ENCODE measurements around the gene MCC.

MCC gene

DNA sequence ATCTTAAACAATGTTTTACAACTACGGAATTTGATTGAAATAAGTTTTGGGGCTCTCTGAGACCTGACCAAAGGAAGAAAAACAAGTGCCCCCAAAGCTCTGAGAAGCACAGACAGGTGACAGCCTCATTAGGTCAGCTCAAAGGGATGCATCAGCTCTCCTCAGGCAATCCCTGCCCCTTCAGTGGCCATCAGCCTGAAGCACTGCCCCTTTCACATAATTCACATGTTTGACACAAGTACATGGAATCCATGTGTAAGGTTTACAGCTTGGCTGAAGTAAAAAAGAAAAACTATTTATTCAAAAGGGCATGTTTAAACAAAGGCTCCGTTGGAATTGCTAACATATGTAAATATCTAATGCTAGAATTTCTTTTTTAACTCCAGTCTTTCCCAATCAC lies 109.7 kb downstream of the MCC start:
- DNase-seq (ENCODE audit: insufficient read length, low spot score) = no peak
- no peak for TF ChIP-seq POU2F2 (IDR thresholded peaks at IDR 0.05; ENCODE audit: low read depth, low read length)
- TF ChIP-seq POLR2A (IDR thresholded peaks at IDR 0.05; ENCODE audit: low read depth, low read length) = no peak
- TF ChIP-seq PAX5 (IDR thresholded peaks at IDR 0.05; ENCODE audit: insufficient read depth, low read length, severe bottlenecking) = no peak
- no peak for TF ChIP-seq SPI1 (IDR thresholded peaks at IDR 0.05; ENCODE audit: low read depth, low read length)
- TF ChIP-seq POLR2AphosphoS5 (IDR thresholded peaks at IDR 0.05; ENCODE audit: low read depth, low read length) = no peak
- no peak for TF ChIP-seq TAF1 (IDR thresholded peaks at IDR 0.05; ENCODE audit: low read depth, low read length)
- no peak for FAIRE-seq

DNA sequence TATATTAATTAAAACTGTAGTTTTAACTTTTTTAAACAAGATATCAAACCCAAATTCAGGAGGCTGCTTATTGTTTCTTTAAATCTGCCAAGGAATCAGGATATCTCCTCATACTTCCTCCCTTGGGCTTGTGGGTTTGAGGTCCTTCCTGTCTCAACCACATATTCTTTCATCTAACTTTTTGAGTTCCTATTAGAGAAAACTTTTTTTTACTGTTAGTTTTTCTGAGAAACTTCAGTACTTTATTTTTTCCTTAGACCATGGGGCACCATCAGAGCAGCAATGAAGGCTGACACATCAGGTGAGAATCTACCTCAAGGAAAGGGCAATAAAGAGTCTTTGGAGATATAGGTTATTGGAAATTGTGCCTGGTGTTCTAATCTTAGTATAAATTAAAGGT lies 110.2 kb downstream of the MCC start:
- no peak for DNase-seq (ENCODE audit: insufficient read length, low spot score)
- no peak for FAIRE-seq
- TF ChIP-seq PAX5 (IDR thresholded peaks at IDR 0.05; ENCODE audit: insufficient read depth, low read length, severe bottlenecking) (no peak), SPI1 (IDR thresholded peaks at IDR 0.05; ENCODE audit: low read depth, low read length) (no peak), POLR2AphosphoS5 (IDR thresholded peaks at IDR 0.05; ENCODE audit: low read depth, low read length) (no peak), TAF1 (IDR thresholded peaks at IDR 0.05; ENCODE audit: low read depth, low read length) (no peak), POLR2A (IDR thresholded peaks at IDR 0.05; ENCODE audit: low read depth, low read length) (no peak), POU2F2 (IDR thresholded peaks at IDR 0.05; ENCODE audit: low read depth, low read length) (no peak)

DNA sequence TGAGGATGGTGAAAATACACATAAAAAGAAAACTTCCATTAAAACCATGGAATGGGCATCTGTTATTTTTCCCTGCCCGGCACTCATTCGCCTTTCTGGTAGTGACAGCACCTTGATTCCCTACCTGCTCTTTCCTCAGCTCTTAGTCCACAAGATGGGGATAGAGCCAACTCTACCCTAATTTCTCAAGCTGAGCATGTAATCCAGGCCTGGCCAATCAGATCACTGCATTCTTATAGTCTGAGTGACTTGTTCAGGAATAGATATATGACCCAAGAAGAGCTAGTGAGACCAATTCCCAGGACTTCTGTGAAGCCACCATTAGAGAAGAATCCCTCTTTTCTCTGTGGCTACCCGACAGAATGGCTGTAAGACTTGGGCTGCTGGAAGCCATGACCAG lies 111.6 kb downstream of the MCC start:
- DNase-seq (ENCODE audit: insufficient read length, low spot score) = no peak

DNA sequence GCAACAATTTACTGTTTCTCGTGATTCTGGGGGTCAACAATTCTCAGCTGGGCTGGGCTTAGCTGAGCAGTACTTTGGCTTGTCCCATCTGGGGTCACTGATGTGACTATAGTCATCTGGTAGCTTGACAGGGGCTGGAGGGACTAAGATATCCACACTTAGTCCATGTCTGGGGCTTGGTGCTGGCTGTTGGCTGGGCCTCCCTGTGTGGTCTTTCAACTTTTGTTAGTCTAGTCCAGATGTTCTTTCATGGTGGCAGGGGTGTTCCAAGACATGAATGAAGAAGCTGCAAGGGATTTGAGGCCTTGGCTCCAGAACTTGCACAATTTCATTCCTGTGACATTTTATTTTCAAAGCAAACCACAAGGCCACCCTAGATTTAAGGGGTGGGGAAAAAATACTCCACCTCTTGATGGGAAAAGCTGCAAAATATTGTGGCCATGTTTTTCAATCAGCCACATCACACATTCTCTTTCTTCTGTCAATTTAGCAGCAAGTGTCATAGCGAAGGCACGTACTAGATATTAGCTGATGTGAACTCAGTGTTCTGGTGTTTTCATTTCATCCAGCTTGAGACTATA lies 112.7 kb downstream of the MCC start:
- TF ChIP-seq PAX5 (IDR thresholded peaks at IDR 0.05; ENCODE audit: insufficient read depth, low read length, severe bottlenecking) (no peak), POU2F2 (IDR thresholded peaks at IDR 0.05; ENCODE audit: low read depth, low read length) (no peak), POLR2A (IDR thresholded peaks at IDR 0.05; ENCODE audit: low read depth, low read length) (no peak), SPI1 (IDR thresholded peaks at IDR 0.05; ENCODE audit: low read depth, low read length) (no peak), TAF1 (IDR thresholded peaks at IDR 0.05; ENCODE audit: low read depth, low read length) (no peak), POLR2AphosphoS5 (IDR thresholded peaks at IDR 0.05; ENCODE audit: low read depth, low read length) (no peak)
- FAIRE-seq = no peak
- no peak for DNase-seq (ENCODE audit: insufficient read length, low spot score)

More for the DNA sequence above, 111.6 kb downstream of the MCC start:
- no peak for TF ChIP-seq SPI1 (IDR thresholded peaks at IDR 0.05; ENCODE audit: low read depth, low read length)
- TF ChIP-seq TAF1 (IDR thresholded peaks at IDR 0.05; ENCODE audit: low read depth, low read length) = no peak
- no peak for TF ChIP-seq POU2F2 (IDR thresholded peaks at IDR 0.05; ENCODE audit: low read depth, low read length)
- no peak for TF ChIP-seq PAX5 (IDR thresholded peaks at IDR 0.05; ENCODE audit: insufficient read depth, low read length, severe bottlenecking)
- no peak for TF ChIP-seq POLR2AphosphoS5 (IDR thresholded peaks at IDR 0.05; ENCODE audit: low read depth, low read length)
- TF ChIP-seq POLR2A (IDR thresholded peaks at IDR 0.05; ENCODE audit: low read depth, low read length) = no peak
- no peak for FAIRE-seq

DNA sequence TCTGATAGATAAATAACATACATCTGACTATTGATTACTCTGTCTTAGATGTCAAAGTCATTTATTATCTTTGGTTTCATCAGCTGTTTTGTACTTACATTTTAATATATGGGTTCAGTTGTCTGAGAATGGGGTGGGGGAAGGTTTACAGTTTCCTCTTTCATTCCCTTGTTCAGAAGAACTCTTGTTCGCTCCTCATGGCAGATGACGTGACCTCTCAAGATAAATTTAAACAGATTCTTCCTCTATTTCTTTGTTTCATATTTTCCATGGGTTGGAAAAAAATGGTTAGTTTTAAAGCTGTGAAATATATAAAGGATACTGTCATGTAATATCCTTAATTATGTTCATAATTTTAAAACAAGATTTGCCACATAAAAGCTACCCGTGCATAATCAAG lies 114.8 kb downstream of the MCC start:
- TF ChIP-seq POLR2AphosphoS5 (IDR thresholded peaks at IDR 0.05; ENCODE audit: low read depth, low read length) (no peak), POU2F2 (IDR thresholded peaks at IDR 0.05; ENCODE audit: low read depth, low read length) (no peak), POLR2A (IDR thresholded peaks at IDR 0.05; ENCODE audit: low read depth, low read length) (no peak), TAF1 (IDR thresholded peaks at IDR 0.05; ENCODE audit: low read depth, low read length) (no peak), SPI1 (IDR thresholded peaks at IDR 0.05; ENCODE audit: low read depth, low read length) (no peak), PAX5 (IDR thresholded peaks at IDR 0.05; ENCODE audit: insufficient read depth, low read length, severe bottlenecking) (no peak)
- FAIRE-seq (no peak), DNase-seq (ENCODE audit: insufficient read length, low spot score) (no peak)

DNA sequence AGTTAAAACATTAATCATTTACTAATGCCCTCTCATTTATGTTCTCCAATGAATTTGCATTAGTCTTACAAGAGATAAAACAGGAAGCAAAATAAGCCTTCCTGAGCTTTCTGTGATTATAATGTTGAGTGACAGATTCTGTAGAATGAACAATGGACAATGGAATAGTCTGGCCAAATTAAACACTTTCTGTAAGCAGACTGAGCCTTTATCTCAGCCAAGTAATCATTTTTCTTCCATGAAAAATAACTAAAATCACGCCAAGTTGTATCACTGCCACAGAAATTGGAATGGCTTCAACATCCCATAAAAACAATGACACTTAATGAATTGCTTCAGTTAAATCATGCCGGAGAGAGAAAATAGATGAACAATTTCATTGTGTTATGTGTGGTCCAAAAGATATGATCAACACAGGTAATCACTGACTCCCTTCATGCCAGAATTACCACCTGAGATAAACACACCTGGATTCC lies 116.5 kb downstream of the MCC start:
- DNase-seq (ENCODE audit: insufficient read length, low spot score) (no peak), FAIRE-seq (peak; percentile 35)
- TF ChIP-seq SPI1 (IDR thresholded peaks at IDR 0.05; ENCODE audit: low read depth, low read length) (no peak), POU2F2 (IDR thresholded peaks at IDR 0.05; ENCODE audit: low read depth, low read length) (no peak), TAF1 (IDR thresholded peaks at IDR 0.05; ENCODE audit: low read depth, low read length) (no peak)

DNA sequence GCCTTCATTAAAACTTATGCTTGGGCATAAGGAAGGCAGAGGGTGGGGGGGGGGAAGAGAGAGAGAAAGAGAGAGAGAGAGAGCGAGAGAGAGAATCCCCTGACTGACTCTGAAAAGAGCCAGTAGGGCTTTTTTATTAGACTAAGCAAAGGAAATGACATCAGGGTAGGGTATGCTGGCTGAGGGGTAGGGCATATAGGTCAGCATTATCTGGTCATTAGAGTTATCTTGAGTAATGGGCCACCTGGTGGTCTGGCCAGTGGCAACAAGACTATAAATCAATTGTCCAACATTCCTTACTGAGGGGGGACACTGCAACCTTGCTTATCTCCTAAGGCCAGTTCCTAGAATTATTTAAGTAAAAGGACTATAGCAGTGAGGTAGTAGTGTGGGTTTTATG lies 120.7 kb downstream of the MCC start:
- TF ChIP-seq PAX5 (IDR thresholded peaks at IDR 0.05; ENCODE audit: insufficient read depth, low read length, severe bottlenecking) (no peak), TAF1 (IDR thresholded peaks at IDR 0.05; ENCODE audit: low read depth, low read length) (no peak), POU2F2 (IDR thresholded peaks at IDR 0.05; ENCODE audit: low read depth, low read length) (no peak), POLR2AphosphoS5 (IDR thresholded peaks at IDR 0.05; ENCODE audit: low read depth, low read length) (no peak), POLR2A (IDR thresholded peaks at IDR 0.05; ENCODE audit: low read depth, low read length) (no peak), SPI1 (IDR thresholded peaks at IDR 0.05; ENCODE audit: low read depth, low read length) (no peak)
- DNase-seq (ENCODE audit: insufficient read length, low spot score) = no peak
- no peak for FAIRE-seq

DNA sequence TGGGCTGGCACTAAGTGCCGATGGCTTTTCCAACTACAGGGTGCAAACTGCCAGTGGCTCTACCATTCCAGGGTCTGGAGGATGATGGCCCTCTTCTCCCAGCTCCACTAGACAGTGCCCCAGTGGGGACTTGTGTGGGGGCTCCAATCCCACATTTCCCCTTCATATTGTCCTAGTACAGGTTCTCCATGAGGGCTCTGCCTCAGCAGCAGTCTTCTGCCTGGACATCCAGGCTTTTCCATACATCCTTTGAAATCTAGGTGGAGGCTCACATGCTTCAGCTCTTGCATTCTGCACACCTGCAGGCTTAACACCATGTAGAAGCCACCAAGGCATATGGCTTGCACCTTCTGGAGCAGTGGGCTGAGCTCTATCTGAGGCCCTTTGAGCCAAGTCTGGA lies 123.8 kb downstream of the MCC start:
- FAIRE-seq (no peak), DNase-seq (ENCODE audit: insufficient read length, low spot score) (no peak)
- TF ChIP-seq POLR2A (IDR thresholded peaks at IDR 0.05; ENCODE audit: low read depth, low read length) = no peak
- TF ChIP-seq POLR2AphosphoS5 (IDR thresholded peaks at IDR 0.05; ENCODE audit: low read depth, low read length) = no peak

DNA sequence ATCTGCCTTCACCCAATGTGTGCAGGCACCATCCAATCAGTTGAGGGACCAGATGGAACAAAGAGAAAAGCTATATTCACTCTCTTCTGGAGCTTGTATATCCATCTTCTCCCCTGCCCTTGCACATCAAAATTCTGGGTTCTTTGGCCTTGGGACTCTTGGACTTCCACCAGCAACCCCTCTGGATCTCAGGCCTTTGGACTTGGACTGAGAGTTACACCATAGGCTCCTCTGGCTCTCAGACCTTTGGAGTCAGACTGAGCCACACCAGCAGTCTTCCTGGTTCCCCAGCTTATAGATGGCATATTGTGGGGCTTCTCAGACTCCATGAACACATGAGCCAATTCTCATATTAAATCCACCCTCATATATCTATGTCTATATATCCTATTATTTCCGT lies 126.6 kb downstream of the MCC start:
- FAIRE-seq = no peak
- no peak for DNase-seq (ENCODE audit: insufficient read length, low spot score)
- TF ChIP-seq SPI1 (IDR thresholded peaks at IDR 0.05; ENCODE audit: low read depth, low read length) (no peak), POU2F2 (IDR thresholded peaks at IDR 0.05; ENCODE audit: low read depth, low read length) (no peak), POLR2A (IDR thresholded peaks at IDR 0.05; ENCODE audit: low read depth, low read length) (no peak), PAX5 (IDR thresholded peaks at IDR 0.05; ENCODE audit: insufficient read depth, low read length, severe bottlenecking) (no peak), POLR2AphosphoS5 (IDR thresholded peaks at IDR 0.05; ENCODE audit: low read depth, low read length) (no peak), TAF1 (IDR thresholded peaks at IDR 0.05; ENCODE audit: low read depth, low read length) (no peak)

DNA sequence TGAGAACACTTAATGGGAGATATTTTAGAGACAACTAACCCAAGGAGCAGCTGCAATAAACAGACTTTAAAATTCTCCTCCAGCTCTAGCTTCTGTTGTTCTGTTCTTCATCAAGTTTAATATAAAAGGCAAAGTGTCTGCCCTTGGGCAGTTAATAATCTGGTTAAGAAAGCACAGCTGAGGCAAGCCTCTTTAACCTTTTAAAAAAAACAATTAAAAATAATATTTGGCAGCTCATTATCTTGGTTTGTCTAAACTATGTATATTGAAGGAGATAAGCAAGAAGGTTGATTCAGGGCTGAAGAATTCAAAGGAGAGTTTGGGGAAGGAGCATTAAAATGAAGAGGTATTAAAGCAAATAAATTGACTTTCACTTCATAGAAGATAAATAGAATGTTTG lies 128.8 kb downstream of the MCC start:
- FAIRE-seq = no peak
- no peak for TF ChIP-seq SPI1 (IDR thresholded peaks at IDR 0.05; ENCODE audit: low read depth, low read length)
- no peak for TF ChIP-seq POU2F2 (IDR thresholded peaks at IDR 0.05; ENCODE audit: low read depth, low read length)
- no peak for TF ChIP-seq POLR2AphosphoS5 (IDR thresholded peaks at IDR 0.05; ENCODE audit: low read depth, low read length)
- TF ChIP-seq POLR2A (IDR thresholded peaks at IDR 0.05; ENCODE audit: low read depth, low read length) = no peak
- TF ChIP-seq PAX5 (IDR thresholded peaks at IDR 0.05; ENCODE audit: insufficient read depth, low read length, severe bottlenecking) = no peak
- no peak for TF ChIP-seq TAF1 (IDR thresholded peaks at IDR 0.05; ENCODE audit: low read depth, low read length)

More for the DNA sequence above, 128.8 kb downstream of the MCC start:
- no peak for DNase-seq (ENCODE audit: insufficient read length, low spot score)

Measured in GM12891 (cell line).